SK-N-SH (cell line): Measurements from ENCODE around the gene CCDC187.

Source experiments
- CTCF ChIP-seq: fragments of 200-600 bp; sonication (generic); IDR thresholded peaks from 2 replicates; pipeline ENCODE4 v1.6.1; 2017; ENCODE audit warnings: antibody characterized with exemption, mild to moderate bottlenecking, moderate library complexity
- JUND ChIP-seq: IDR thresholded peaks from 2 replicates; pipeline ENCODE4 v1.4.0; 2012
- MXI1 ChIP-seq: IDR thresholded peaks from 2 replicates; pipeline ENCODE4 v1.6.1; 2012; ENCODE audit warnings: mild to moderate bottlenecking, low read depth, low read length, improper control_type of control experiment

- TF ChIP-seq JUND (no peak), MXI1 (no peak), CTCF (no peak)
Observed at GRCh38 chr9:136294437-136294836, 9.5 kb downstream of the CCDC187 start.
